HK-2 (cell line): ENCODE results near the gene DDC.

Experiments
- DNase-seq: peaks from one replicate; pipeline ENCODE4 v3.0.0-alpha.2; 2018; ENCODE audit not compliant: unreplicated experiment

DDC gene

DNA sequence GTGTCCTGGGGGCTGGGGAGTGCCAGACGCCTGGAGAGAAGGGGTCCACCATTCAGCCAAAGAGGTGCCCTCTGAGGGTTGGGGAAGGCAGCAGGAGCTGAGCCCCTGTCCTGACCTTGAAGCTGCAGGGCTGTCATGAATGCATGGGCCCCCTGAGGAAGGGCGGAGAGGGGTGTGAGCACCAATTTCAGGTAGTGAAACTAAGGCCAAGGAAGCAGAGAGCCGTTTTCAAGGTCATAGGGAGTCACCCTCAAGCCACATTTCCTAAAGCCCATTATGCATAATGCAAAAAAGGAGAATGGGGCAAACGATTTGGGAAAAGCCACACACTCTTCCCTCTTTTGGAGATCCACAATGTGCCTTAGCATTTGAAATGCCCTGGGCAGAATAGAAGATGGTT is 152.2 kb downstream of the DDC start:
- no peak for DNase-seq

DNA sequence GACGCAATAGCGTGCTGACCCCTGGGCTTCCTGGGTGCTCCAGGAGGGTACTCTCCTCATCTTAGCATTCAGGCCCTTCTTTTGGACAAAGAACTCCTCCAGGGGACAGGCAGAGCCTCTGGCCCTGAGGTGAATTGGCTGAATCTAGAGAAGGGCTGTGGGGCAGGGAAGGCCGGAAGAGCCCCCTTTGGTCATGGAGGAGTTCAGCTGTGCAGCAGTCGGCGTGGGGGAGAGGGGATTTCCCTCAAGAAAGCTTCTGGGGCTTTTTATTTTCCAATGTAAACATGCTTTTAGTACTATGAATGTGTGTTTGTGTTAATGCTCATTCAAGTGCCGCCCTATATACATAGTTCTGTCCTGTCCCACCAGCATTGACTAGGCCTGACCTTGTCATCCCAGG is 153.9 kb downstream of the DDC start:
- no peak for DNase-seq

DNA sequence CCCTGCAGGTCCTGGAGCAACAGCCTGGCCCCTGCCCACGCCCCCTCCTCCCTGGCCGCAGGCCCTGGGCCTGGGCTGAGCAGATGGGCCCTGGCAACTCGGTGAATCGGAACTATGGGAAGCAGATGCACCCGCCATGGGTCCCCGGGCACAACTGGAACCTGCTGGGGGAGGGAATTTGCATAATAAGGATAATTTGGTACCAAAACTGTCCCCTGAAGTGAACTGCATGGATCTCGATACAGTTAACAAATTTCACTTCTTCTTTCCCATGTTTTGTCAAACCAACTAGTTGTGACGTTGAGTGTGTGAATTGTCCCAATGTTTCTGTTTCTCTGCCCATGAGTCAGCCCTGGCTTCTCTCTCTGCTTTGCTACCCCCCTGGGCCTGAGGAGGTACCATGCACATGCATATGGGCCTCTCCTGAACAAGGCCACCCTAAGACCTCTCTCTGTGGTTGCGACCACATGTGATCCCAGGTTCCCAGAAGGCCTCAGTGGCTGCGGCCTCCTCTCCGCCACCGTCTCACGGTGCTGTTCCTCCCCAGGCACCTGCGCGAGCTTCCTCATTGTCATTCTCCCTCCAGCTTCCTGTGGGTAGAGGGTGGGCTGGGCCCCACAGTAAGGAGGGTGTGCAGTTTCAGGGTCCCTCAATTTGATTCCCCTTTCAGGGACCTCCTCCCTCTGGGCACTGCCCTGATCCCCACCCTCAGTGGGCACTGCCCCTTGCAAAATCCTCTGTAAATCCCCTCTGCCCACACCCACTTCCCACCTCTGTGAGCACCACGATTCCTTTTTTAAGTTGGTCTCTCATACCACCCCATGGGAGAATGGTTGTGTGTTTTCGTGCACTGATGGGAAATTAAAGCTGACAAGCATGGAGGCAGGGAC is 155.1 kb downstream of the DDC start:
- no peak for DNase-seq
